Neural cell (in vitro differentiated cells): ENCODE results near the gene BEND7.
"Not testable (repeated sequence)": the region's sequence is repeated elsewhere in the genome, so short reads cannot be mapped to it uniquely, and the experiment has no call there.

Experiments
- MXI1 ChIP-seq: fragments of 450-650 bp; conservative IDR thresholded peaks from 2 replicates; pipeline ENCODE4 v1.6.1; 2014; ENCODE audit warnings: antibody characterized with exemption, mild to moderate bottlenecking; ENCODE audit not compliant: poor library complexity, severe bottlenecking
- POLR2AphosphoS5 ChIP-seq: IDR thresholded peaks from 2 replicates; pipeline ENCODE4 v1.6.1; 2012
- TF ChIP-seq, protein P1 (sequence below): fragments of 450-650 bp; IDR thresholded peaks from 2 replicates; pipeline ENCODE4 v1.5.1; 2014; ENCODE audit warnings: antibody characterized with exemption, mild to moderate bottlenecking, moderate library complexity; ENCODE audit not compliant: poor library complexity, severe bottlenecking

DNA sequence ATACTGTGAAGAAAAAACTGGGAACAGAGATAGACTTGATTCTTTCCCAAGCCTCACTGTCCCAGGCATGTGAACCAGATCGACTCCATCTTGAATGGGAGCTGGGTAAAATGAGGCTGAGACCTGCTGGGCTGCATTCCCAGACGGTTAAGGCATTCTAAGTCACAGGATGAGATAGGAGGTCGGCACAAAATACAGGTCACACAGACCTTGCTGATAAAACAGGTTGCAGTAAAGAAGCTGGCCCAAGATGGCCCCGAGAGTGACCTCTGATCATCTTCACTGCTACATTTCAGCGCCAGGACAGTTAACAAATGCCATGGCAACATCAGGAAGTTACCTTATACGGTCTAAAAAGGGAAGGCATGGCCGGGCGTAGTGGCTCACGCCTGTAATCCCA is 9.2 kb upstream of the BEND7 start:
- TF ChIP-seq MXI1, POLR2AphosphoS5: not testable (repeated sequence)
- TF ChIP-seq, protein P1, sequence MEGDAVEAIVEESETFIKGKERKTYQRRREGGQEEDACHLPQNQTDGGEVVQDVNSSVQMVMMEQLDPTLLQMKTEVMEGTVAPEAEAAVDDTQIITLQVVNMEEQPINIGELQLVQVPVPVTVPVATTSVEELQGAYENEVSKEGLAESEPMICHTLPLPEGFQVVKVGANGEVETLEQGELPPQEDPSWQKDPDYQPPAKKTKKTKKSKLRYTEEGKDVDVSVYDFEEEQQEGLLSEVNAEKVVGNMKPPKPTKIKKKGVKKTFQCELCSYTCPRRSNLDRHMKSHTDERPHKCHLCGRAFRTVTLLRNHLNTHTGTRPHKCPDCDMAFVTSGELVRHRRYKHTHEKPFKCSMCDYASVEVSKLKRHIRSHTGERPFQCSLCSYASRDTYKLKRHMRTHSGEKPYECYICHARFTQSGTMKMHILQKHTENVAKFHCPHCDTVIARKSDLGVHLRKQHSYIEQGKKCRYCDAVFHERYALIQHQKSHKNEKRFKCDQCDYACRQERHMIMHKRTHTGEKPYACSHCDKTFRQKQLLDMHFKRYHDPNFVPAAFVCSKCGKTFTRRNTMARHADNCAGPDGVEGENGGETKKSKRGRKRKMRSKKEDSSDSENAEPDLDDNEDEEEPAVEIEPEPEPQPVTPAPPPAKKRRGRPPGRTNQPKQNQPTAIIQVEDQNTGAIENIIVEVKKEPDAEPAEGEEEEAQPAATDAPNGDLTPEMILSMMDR = not testable (repeated sequence)
